Measurements from ENCODE around the gene SARDH. TPM values are rescaled to one million over a fixed set of nuclear protein-coding genes. Genes with fewer than 3 reads are reported as not detected.

SARDH gene
- total and polyA plus RNA-seq, 3 experiments from 2014 or later: 1.3 to 2.0 (median 1.8) TPM

DNA sequence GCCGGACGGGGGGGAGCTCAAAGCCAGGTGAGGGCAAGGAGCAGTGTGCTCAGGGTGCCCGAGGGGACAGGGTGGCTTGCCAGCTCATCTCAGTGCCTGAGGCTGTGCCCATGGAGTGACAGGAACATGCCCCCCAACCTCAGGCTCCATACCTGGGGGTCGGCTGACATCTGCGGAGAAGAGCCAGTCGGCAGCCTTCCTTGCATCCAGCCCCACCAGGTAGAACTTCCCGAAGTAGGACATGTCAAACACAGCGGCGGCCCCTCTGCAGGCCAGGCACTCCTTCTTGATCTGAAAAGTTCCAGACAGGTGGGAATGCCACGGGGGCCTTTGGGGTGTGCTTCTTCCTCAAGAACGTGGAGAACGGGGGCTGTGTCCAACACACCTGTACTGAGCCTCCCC, 42.1 kb downstream of the SARDH start:
- H3K4me3 ChIP-seq (ENCODE audit: low read length): no peak overlapping the region
- Mint-ChIP-seq H3K27ac (peak overlapping the region in 1 of 8 donors; percentile 84), H3K9me3 (no peaks in the 10 kb centered on the region), H3K4me3 (no peak overlapping the region), H3K4me1 (peaks cover 12 to 33% (median 32%) of the 10 kb centered on the region in 3 donors), H3K36me3 (peaks cover 0 to 2% (median 2%) of the 10 kb centered on the region in 3 donors), H3K27me3 (no peaks in the 10 kb centered on the region)
- no peaks in the 10 kb centered on the region for H3K27me3 ChIP-seq (ENCODE audit: insufficient read depth, low read length, poor library complexity, severe bottlenecking)
- CTCF ChIA-PET: interaction anchor here (1.2 kb wide), 1 partner anchor 12 kb away, joined by 3 read pairs; no protein-coding TSS in a partner anchor
- H3K4me1 ChIP-seq (ENCODE audit: insufficient read depth, low read length): peaks cover 32% of the 10 kb centered on the region
- no peak for DNase-seq
- H3K36me3 ChIP-seq (ENCODE audit: insufficient read depth, low read length): no peaks in the 10 kb centered on the region
- no peaks in the 10 kb centered on the region for H3K9me3 ChIP-seq (ENCODE audit: low read length)
- POLR2A ChIA-PET: no interaction called here
- H3K27ac ChIP-seq (ENCODE audit: low read depth, low read length): no peak overlapping the region

DNA sequence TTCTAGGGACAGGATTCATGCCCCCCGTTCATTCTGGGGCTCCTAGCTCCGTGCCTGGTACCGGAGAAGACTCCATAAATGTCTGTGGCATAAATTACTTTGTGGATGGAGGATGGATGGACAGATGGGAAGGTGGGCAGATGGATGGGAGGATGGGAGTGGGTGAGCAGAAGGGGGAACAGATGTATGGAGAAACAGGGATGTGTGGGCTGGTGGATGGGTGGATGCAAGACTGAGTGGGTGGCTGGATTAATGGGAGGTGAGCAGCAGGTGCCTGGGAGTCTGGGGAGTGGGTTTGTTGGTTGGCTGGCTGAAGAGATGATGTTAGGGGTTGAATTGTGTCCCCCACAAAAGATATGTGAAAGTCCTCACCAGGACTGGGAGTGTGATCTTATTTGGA, 43.5 kb downstream of the SARDH start:
- peak overlapping the region in 2 of 8 donors; percentile 22 to 57 for H3K27ac Mint-ChIP-seq
- Histone ChIP-seq H3K9me3 (ENCODE audit: low read length) (no peaks in the 10 kb centered on the region), H3K27ac (ENCODE audit: low read depth, low read length) (no peak overlapping the region), H3K4me1 (ENCODE audit: insufficient read depth, low read length) (peaks cover 19% of the 10 kb centered on the region), H3K4me3 (ENCODE audit: low read length) (no peak overlapping the region), H3K36me3 (ENCODE audit: insufficient read depth, low read length) (no peaks in the 10 kb centered on the region), H3K27me3 (ENCODE audit: insufficient read depth, low read length, poor library complexity, severe bottlenecking) (no peaks in the 10 kb centered on the region)
- peaks cover 0 to 2% (median 2%) of the 10 kb centered on the region in 3 donors for H3K36me3 Mint-ChIP-seq
- DNase-seq: no peak
- no peaks in the 10 kb centered on the region for H3K9me3 Mint-ChIP-seq
- ChIA-PET POLR2A (no interaction called here), CTCF (no interaction called here)
- peaks cover 3 to 22% (median 21%) of the 10 kb centered on the region in 3 donors for H3K4me1 Mint-ChIP-seq
- H3K4me3 Mint-ChIP-seq: no peak overlapping the region
- no peaks in the 10 kb centered on the region for H3K27me3 Mint-ChIP-seq

DNA sequence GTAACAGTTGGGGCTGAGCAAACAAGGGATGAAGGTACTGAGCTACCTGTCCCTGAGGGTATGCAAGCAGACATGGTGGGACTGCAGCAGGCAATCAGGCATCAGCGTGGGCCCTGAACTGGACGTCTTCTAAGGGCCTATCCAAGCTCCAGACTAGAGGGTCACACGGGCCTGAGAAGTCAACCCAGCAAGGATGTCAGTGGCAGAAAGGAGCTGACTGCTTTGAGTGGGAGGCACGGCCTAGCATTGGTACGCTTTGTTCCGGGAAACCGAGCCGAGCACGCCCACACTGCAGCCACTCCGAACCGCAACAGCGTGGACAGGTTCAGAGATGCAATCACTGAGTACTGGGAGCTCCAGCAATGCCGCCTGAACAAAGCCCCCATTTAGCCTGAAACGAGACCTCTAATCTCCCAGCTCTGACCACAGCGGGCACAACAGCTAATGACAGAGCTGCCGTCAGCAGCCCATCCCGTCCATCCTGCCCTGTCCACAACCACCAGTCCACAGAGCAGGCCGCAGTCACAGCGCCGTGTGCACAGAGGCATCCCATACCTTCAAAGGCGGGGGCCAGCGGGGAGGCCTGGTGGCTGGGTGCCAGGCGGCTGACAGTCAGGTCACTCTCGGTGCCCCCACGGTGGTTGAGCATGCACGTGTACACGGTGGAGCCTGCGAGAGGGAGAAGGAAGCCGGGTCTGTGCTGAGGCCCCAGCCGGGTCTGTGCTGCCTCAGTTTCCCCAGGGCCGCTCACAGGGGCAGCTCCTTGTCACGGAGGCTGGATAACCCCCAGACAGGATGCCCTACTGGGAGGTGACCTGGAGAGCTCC, 44.2 kb downstream of the SARDH start:
- ChIA-PET CTCF (interaction anchor here (0.9 to 2.3 kb wide), 2 partner anchors 10 to 49 kb away, joined by 4 to 7 read pairs; no protein-coding TSS in a partner anchor), POLR2A (no interaction called here)
- no peaks in the 10 kb centered on the region for H3K9me3 ChIP-seq (ENCODE audit: low read length)
- no peaks in the 10 kb centered on the region for H3K27me3 ChIP-seq (ENCODE audit: insufficient read depth, low read length, poor library complexity, severe bottlenecking)
- H3K9me3 Mint-ChIP-seq: no peaks in the 10 kb centered on the region
- no peak overlapping the region for H3K4me3 ChIP-seq (ENCODE audit: low read length)
- no peak overlapping the region for H3K27ac Mint-ChIP-seq
- H3K36me3 Mint-ChIP-seq: peaks cover 0 to 2% (median 2%) of the 10 kb centered on the region in 3 donors
- H3K4me3 Mint-ChIP-seq: no peak overlapping the region
- peaks cover 3 to 17% (median 17%) of the 10 kb centered on the region in 3 donors for H3K4me1 Mint-ChIP-seq
- H3K27ac ChIP-seq (ENCODE audit: low read depth, low read length): no peak overlapping the region
- DNase-seq: no peak
- H3K4me1 ChIP-seq (ENCODE audit: insufficient read depth, low read length): peaks cover 15% of the 10 kb centered on the region
- H3K27me3 Mint-ChIP-seq: no peaks in the 10 kb centered on the region
- no peaks in the 10 kb centered on the region for H3K36me3 ChIP-seq (ENCODE audit: insufficient read depth, low read length)

DNA sequence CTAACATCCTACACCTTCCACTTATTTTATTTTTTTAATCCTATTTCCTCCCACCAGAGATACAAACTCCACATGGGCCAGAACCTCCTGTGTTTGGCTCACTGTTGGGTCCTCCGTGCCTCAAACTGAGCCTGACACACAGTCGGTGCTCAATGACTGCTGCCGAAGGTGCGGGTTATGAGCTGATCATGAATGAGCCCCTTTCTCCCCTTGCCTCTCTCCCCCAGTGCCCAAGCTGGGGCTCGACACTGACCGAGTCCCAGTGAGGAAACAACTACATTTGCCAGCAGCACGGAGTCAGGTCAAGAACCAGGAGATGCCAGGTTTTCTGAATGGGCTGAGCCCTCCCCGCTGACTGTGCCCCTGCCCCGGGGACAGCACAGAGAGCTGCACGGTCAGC, 45.0 kb downstream of the SARDH start:
- Mint-ChIP-seq H3K4me1 (peaks cover 0 to 9% (median 9%) of the 10 kb centered on the region in 3 donors), H3K27me3 (no peaks in the 10 kb centered on the region), H3K36me3 (peaks cover 0 to 2% (median 0%) of the 10 kb centered on the region in 3 donors), H3K27ac (no peak overlapping the region), H3K9me3 (no peaks in the 10 kb centered on the region), H3K4me3 (no peak overlapping the region)
- Histone ChIP-seq H3K4me3 (ENCODE audit: low read length) (no peak overlapping the region), H3K9me3 (ENCODE audit: low read length) (no peaks in the 10 kb centered on the region), H3K27ac (ENCODE audit: low read depth, low read length) (no peak overlapping the region), H3K36me3 (ENCODE audit: insufficient read depth, low read length) (no peaks in the 10 kb centered on the region), H3K27me3 (ENCODE audit: insufficient read depth, low read length, poor library complexity, severe bottlenecking) (no peaks in the 10 kb centered on the region), H3K4me1 (ENCODE audit: insufficient read depth, low read length) (peaks cover 7% of the 10 kb centered on the region)
- CTCF ChIA-PET: interaction anchor here (1.5 to 2.3 kb wide), 2 partner anchors 10 to 49 kb away, joined by 6 to 7 read pairs; no protein-coding TSS in a partner anchor
- no peak for DNase-seq
- POLR2A ChIA-PET: interaction anchor here (1.7 kb wide), 1 partner anchor 9 kb away, joined by 7 read pairs; no protein-coding TSS in a partner anchor

DNA sequence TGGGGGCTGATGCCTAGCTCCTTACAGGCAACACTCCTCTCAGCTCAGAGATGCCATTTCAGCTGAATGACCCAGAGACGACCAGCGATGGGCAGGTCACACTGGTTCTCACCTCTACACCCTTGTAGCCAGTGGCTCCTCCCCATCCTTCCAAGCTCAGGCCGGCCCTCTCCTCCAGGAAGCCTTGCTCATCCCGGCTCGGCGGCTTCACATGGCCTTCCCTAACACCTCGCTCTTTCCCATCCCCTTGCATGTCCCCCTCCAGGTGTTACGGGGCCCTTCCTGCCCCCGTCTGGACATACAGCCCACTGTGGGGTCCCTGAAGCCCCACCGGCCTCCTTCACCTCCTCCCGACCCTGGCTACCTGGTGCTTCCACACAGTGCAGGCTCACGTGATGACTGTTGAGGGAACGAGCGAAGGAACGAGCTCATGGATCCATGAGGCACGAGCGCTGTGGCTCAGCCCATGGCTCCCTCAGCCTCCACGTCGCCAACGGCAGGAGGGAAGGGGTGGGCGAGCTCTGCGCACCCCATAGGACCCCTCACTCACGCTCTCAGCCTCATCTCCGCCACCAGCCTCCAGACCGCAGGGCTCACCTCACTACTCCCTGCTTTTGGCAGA, 45.7 kb downstream of the SARDH start:
- DNase-seq: no peak
- no peak overlapping the region for H3K27ac ChIP-seq (ENCODE audit: low read depth, low read length)
- H3K4me3 ChIP-seq (ENCODE audit: low read length): no peak overlapping the region
- H3K4me1 ChIP-seq (ENCODE audit: insufficient read depth, low read length): peaks cover 7% of the 10 kb centered on the region
- Mint-ChIP-seq H3K36me3 (peaks cover 0 to 2% (median 0%) of the 10 kb centered on the region in 3 donors), H3K27me3 (no peaks in the 10 kb centered on the region), H3K27ac (peak overlapping the region in 1 of 8 donors; percentile 48), H3K4me3 (no peak overlapping the region), H3K4me1 (peaks cover 0 to 6% (median 5%) of the 10 kb centered on the region in 3 donors), H3K9me3 (no peaks in the 10 kb centered on the region)
- POLR2A ChIA-PET: interaction anchor here (1.7 kb wide), 1 partner anchor 9 kb away, joined by 7 read pairs; no protein-coding TSS in a partner anchor
- H3K36me3 ChIP-seq (ENCODE audit: insufficient read depth, low read length): no peaks in the 10 kb centered on the region
- H3K9me3 ChIP-seq (ENCODE audit: low read length): no peaks in the 10 kb centered on the region
- no peaks in the 10 kb centered on the region for H3K27me3 ChIP-seq (ENCODE audit: insufficient read depth, low read length, poor library complexity, severe bottlenecking)
- CTCF ChIA-PET: interaction anchor here (0.8 to 2.3 kb wide), 4 partner anchors 8 to 50 kb away, joined by 3 to 7 read pairs (median 6); no protein-coding TSS in a partner anchor

DNA sequence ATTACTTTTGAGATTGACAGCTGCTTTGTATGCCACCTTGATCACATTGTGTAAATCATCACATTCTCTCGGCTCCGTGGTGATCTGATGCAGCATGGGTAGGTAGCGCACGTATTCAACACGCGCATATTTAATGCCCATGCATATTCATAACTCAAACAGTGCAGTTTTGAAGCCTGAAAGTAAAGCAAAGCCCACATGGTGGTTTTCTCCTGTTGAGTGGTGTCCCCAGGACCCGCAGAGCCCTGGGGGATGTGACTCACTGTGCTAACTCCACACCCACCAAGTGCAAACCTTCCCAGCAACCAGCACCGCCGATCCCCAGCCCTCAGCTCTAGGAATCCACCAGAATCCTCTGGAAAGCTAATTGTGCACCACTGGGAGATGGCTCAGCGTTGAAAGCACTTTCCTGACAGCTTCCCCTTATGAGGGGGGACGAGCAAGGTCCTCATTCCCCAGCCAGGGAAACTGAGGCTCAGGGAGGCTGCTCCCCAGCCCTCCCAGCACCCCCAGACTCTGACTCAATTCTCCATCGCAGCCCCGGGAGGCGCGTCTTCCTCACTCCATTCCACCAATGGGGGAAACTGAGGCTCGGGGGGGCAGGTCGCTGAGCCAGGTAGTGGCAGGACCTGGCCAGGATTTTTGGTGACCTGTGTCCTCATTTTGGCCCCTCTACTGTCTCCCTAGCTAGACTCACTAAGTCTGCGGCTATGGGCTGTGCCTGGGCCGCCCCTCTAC, 46.4 kb downstream of the SARDH start:
- Histone ChIP-seq H3K27ac (ENCODE audit: low read depth, low read length) (no peak overlapping the region), H3K27me3 (ENCODE audit: insufficient read depth, low read length, poor library complexity, severe bottlenecking) (no peaks in the 10 kb centered on the region), H3K4me3 (ENCODE audit: low read length) (no peak overlapping the region), H3K4me1 (ENCODE audit: insufficient read depth, low read length) (peaks cover 5% of the 10 kb centered on the region), H3K9me3 (ENCODE audit: low read length) (no peaks in the 10 kb centered on the region), H3K36me3 (ENCODE audit: insufficient read depth, low read length) (no peaks in the 10 kb centered on the region)
- ChIA-PET CTCF (interaction anchor here (0.8 to 1.5 kb wide), 3 partner anchors 8 to 35 kb away, joined by 3 to 6 read pairs (median 5); no protein-coding TSS in a partner anchor), POLR2A (interaction anchor here (1.7 kb wide), 1 partner anchor 8 kb away, joined by 7 read pairs; no protein-coding TSS in a partner anchor)
- DNase-seq: no peak
- no peak overlapping the region for H3K4me3 Mint-ChIP-seq
- H3K36me3 Mint-ChIP-seq: peaks cover 0 to 2% (median 0%) of the 10 kb centered on the region in 3 donors
- peaks cover 0 to 5% (median 4%) of the 10 kb centered on the region in 3 donors for H3K4me1 Mint-ChIP-seq
- H3K9me3 Mint-ChIP-seq: no peaks in the 10 kb centered on the region
- peak overlapping the region in 1 of 8 donors; percentile 48 for H3K27ac Mint-ChIP-seq
- H3K27me3 Mint-ChIP-seq: no peaks in the 10 kb centered on the region

DNA sequence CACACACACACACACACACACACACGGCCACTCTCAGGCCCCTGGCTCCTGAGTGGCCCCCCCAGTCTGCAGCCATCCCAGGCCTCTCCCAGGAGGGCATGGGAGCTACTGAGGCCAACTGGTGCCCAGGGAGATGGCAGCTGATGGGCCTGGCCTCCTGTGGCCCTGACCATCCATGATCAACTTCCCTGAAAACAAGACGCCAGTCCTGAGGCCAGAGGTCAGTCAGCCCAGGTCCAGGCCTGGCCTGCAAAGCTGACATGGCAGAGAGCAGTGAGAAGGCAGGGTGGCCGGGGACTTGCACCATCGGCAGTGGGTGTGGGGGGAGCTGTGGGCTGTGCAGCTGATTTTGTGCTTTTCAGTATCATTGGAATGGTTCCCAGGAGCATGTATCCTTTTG, 47.0 kb downstream of the SARDH start:
- Histone ChIP-seq H3K9me3 (ENCODE audit: low read length) (no peaks in the 10 kb centered on the region), H3K36me3 (ENCODE audit: insufficient read depth, low read length) (no peaks in the 10 kb centered on the region), H3K27me3 (ENCODE audit: insufficient read depth, low read length, poor library complexity, severe bottlenecking) (no peaks in the 10 kb centered on the region), H3K27ac (ENCODE audit: low read depth, low read length) (no peak overlapping the region), H3K4me1 (ENCODE audit: insufficient read depth, low read length) (no peaks in the 10 kb centered on the region), H3K4me3 (ENCODE audit: low read length) (no peak overlapping the region)
- H3K27me3 Mint-ChIP-seq: no peaks in the 10 kb centered on the region
- peak overlapping the region in 1 of 8 donors; percentile 7 for H3K27ac Mint-ChIP-seq
- peaks cover 0 to 2% (median 0%) of the 10 kb centered on the region in 3 donors for H3K36me3 Mint-ChIP-seq
- POLR2A ChIA-PET: interaction anchor here (1.7 kb wide), 1 partner anchor 8 kb away, joined by 7 read pairs; no protein-coding TSS in a partner anchor
- H3K4me1 Mint-ChIP-seq: peaks cover 0 to 5% (median 0%) of the 10 kb centered on the region in 3 donors
- H3K4me3 Mint-ChIP-seq: no peak overlapping the region
- no peaks in the 10 kb centered on the region for H3K9me3 Mint-ChIP-seq
- peak in 1 of 5 donors; percentile 26 for DNase-seq
- CTCF ChIA-PET: interaction anchor here (1.3 to 1.5 kb wide), 2 partner anchors 9 to 14 kb away, joined by 3 to 5 read pairs; no protein-coding TSS in a partner anchor
